Activated T-helper 1 cell treated with anti-CD3 and anti-CD28 coated beads, Interleukin-12 subunit alpha, Interleukin-12 subunit beta, Interleukin-2, Interleukin-4 antibody, amounts not matched to agents 30 ng/mL and 10 ng/mL and 1 ng/mL, durations not matched to agents 14 hours and 24 hours and 36 hours (primary cell): Measurements from ENCODE around the gene APBA2. TPM values are rescaled to one million over a fixed set of nuclear protein-coding genes. Genes with fewer than 3 reads are reported as not detected.

ENCODE experiments used
- DNase-seq: peaks from one replicate; pipeline ENCODE4 v3.0.0; 2021; ENCODE audit warnings: low spot score
- H3K27ac Mint-ChIP-seq: one replicate; pipeline ENCODE4 v1.8.0; 2021; ENCODE audit warnings: mild to moderate bottlenecking, mixed read lengths
- H3K27me3 Mint-ChIP-seq: one replicate; pipeline ENCODE4 v1.8.0; 2022; ENCODE audit warnings: mild to moderate bottlenecking, moderate library complexity, mixed read lengths; ENCODE audit not compliant: insufficient read depth
- H3K36me3 Mint-ChIP-seq: one replicate; pipeline ENCODE4 v1.8.0; 2021; ENCODE audit warnings: low read depth, mixed read lengths
- H3K4me1 Mint-ChIP-seq: one replicate; pipeline ENCODE4 v1.8.0; 2021; ENCODE audit warnings: low read depth, mixed read lengths
- H3K4me3 Mint-ChIP-seq: one replicate; pipeline ENCODE4 v1.8.0; 2021; ENCODE audit warnings: mild to moderate bottlenecking, moderate library complexity, mixed read lengths
- H3K9me3 Mint-ChIP-seq: one replicate; pipeline ENCODE4 v1.8.0; 2021; ENCODE audit warnings: mixed read lengths
- intact Hi-C: fragments of 100-400 bp; cut with micrococcal nuclease; formaldehyde crosslinking; loops from one replicate; pipeline ENCODE4 v1.15.1; 2024
- total RNA-seq: library from RNA; stranded (reverse); gene quantifications from 2 replicates; pipeline ENCODE4 v1.2.3, GENCODE V29; 2022

Gene APBA2
- total RNA-seq, 1 donor from 2014 or later = 0.80 TPM

GRCh38 chr15:28902856-28903255 lies 17.1 kb downstream of the APBA2 start:
- no peak overlapping the region for H3K4me3 Mint-ChIP-seq
- H3K27ac Mint-ChIP-seq = no peak overlapping the region
- no peaks in the 10 kb centered on the region for H3K4me1 Mint-ChIP-seq
- DNase-seq = no peak
- H3K36me3 Mint-ChIP-seq = no peaks in the 10 kb centered on the region
- peaks cover 6% of the 10 kb centered on the region for H3K27me3 Mint-ChIP-seq
- intact Hi-C loops = no loop called here
- H3K9me3 Mint-ChIP-seq = no peaks in the 10 kb centered on the region

- H3K4me3 Mint-ChIP-seq = no peak overlapping the region
Measured at GRCh38 chr15:28903555-28903954, 17.8 kb downstream of the APBA2 start.

GRCh38 chr15:28904003-28904402 lies 18.2 kb downstream of the APBA2 start:
- no peak for DNase-seq
- Mint-ChIP-seq H3K9me3 (no peaks in the 10 kb centered on the region), H3K27me3 (peaks cover 6% of the 10 kb centered on the region), H3K4me1 (no peaks in the 10 kb centered on the region), H3K27ac (no peak overlapping the region), H3K4me3 (no peak overlapping the region), H3K36me3 (no peaks in the 10 kb centered on the region)
- intact Hi-C loops = no loop called here

More at GRCh38 chr15:28903555-28903954, 17.8 kb downstream of the APBA2 start:
- Mint-ChIP-seq H3K4me1 (no peaks in the 10 kb centered on the region), H3K36me3 (no peaks in the 10 kb centered on the region), H3K27me3 (peaks cover 6% of the 10 kb centered on the region), H3K27ac (no peak overlapping the region), H3K9me3 (no peaks in the 10 kb centered on the region)
- intact Hi-C loops = no loop called here
- DNase-seq = no peak

GRCh38 chr15:28904541-28905315 lies 19.0 kb downstream of the APBA2 start:
- Mint-ChIP-seq H3K27me3 (peaks cover 6% of the 10 kb centered on the region), H3K27ac (no peak overlapping the region), H3K4me1 (no peaks in the 10 kb centered on the region), H3K36me3 (no peaks in the 10 kb centered on the region), H3K9me3 (no peaks in the 10 kb centered on the region), H3K4me3 (no peak overlapping the region)
- intact Hi-C loops = no loop called here
- DNase-seq = no peak

- Mint-ChIP-seq H3K27ac (no peak overlapping the region), H3K4me3 (no peak overlapping the region), H3K36me3 (no peaks in the 10 kb centered on the region), H3K9me3 (no peaks in the 10 kb centered on the region), H3K4me1 (no peaks in the 10 kb centered on the region), H3K27me3 (peaks cover 6% of the 10 kb centered on the region)
- intact Hi-C loops = no loop called here
- no peak for DNase-seq
Measured at GRCh38 chr15:28907338-28907960, 21.7 kb downstream of the APBA2 start.

GRCh38 chr15:28909958-28910500 lies 24.3 kb downstream of the APBA2 start:
- Mint-ChIP-seq H3K4me1 (no peaks in the 10 kb centered on the region), H3K27me3 (peaks cover 6% of the 10 kb centered on the region)

GRCh38 chr15:28911310-28911931 lies 25.6 kb downstream of the APBA2 start:
- Mint-ChIP-seq H3K36me3 (no peaks in the 10 kb centered on the region), H3K9me3 (no peaks in the 10 kb centered on the region), H3K4me3 (no peak overlapping the region), H3K27ac (no peak overlapping the region), H3K27me3 (peaks cover 6% of the 10 kb centered on the region), H3K4me1 (no peaks in the 10 kb centered on the region)
- DNase-seq = no peak
- intact Hi-C loops = no loop called here

More at GRCh38 chr15:28909958-28910500, 24.3 kb downstream of the APBA2 start:
- DNase-seq = no peak
- no peaks in the 10 kb centered on the region for H3K9me3 Mint-ChIP-seq
- H3K36me3 Mint-ChIP-seq = no peaks in the 10 kb centered on the region
- H3K27ac Mint-ChIP-seq = no peak overlapping the region
- intact Hi-C loops = no loop called here
- no peak overlapping the region for H3K4me3 Mint-ChIP-seq

GRCh38 chr15:28912422-28912821 lies 26.6 kb downstream of the APBA2 start:
- no peaks in the 10 kb centered on the region for H3K9me3 Mint-ChIP-seq
- DNase-seq = no peak
- H3K4me3 Mint-ChIP-seq = no peak overlapping the region
- no peaks in the 10 kb centered on the region for H3K27me3 Mint-ChIP-seq
- intact Hi-C loops = no loop called here
- no peaks in the 10 kb centered on the region for H3K36me3 Mint-ChIP-seq
- H3K27ac Mint-ChIP-seq = no peak overlapping the region
- H3K4me1 Mint-ChIP-seq = no peaks in the 10 kb centered on the region

GRCh38 chr15:28913171-28913765 lies 27.5 kb downstream of the APBA2 start:
- no peak for DNase-seq

GRCh38 chr15:28914046-28914445 lies 28.3 kb downstream of the APBA2 start:
- Mint-ChIP-seq H3K36me3 (no peaks in the 10 kb centered on the region), H3K9me3 (no peaks in the 10 kb centered on the region), H3K27me3 (no peaks in the 10 kb centered on the region), H3K27ac (no peak overlapping the region), H3K4me1 (no peaks in the 10 kb centered on the region), H3K4me3 (no peak overlapping the region)
- no peak for DNase-seq
- intact Hi-C loops = no loop called here

More at GRCh38 chr15:28913171-28913765, 27.5 kb downstream of the APBA2 start:
- Mint-ChIP-seq H3K27me3 (no peaks in the 10 kb centered on the region), H3K36me3 (no peaks in the 10 kb centered on the region), H3K9me3 (no peaks in the 10 kb centered on the region), H3K4me1 (no peaks in the 10 kb centered on the region), H3K27ac (no peak overlapping the region), H3K4me3 (no peak overlapping the region)
- intact Hi-C loops = no loop called here

- intact Hi-C loops = no loop called here
- Mint-ChIP-seq H3K27me3 (no peaks in the 10 kb centered on the region), H3K4me1 (peaks cover under 1% of the 10 kb centered on the region), H3K4me3 (no peak overlapping the region), H3K36me3 (no peaks in the 10 kb centered on the region), H3K27ac (no peak overlapping the region), H3K9me3 (no peaks in the 10 kb centered on the region)
- no peak for DNase-seq
Measured at GRCh38 chr15:28914483-28915023, 28.8 kb downstream of the APBA2 start.

- Mint-ChIP-seq H3K27me3 (peaks cover 3% of the 10 kb centered on the region), H3K4me3 (no peak overlapping the region), H3K36me3 (no peaks in the 10 kb centered on the region), H3K9me3 (no peaks in the 10 kb centered on the region), H3K4me1 (peaks cover 7% of the 10 kb centered on the region), H3K27ac (no peak overlapping the region)
- DNase-seq = no peak
- intact Hi-C loops = no loop called here
Measured at GRCh38 chr15:28915041-28915810, 29.5 kb downstream of the APBA2 start.
